Measurements from ENCODE around the gene TPP1.
A peak's percentile ranks its signal among the peaks of the same experiment; 100 is the strongest.

TPP1 gene

DNA sequence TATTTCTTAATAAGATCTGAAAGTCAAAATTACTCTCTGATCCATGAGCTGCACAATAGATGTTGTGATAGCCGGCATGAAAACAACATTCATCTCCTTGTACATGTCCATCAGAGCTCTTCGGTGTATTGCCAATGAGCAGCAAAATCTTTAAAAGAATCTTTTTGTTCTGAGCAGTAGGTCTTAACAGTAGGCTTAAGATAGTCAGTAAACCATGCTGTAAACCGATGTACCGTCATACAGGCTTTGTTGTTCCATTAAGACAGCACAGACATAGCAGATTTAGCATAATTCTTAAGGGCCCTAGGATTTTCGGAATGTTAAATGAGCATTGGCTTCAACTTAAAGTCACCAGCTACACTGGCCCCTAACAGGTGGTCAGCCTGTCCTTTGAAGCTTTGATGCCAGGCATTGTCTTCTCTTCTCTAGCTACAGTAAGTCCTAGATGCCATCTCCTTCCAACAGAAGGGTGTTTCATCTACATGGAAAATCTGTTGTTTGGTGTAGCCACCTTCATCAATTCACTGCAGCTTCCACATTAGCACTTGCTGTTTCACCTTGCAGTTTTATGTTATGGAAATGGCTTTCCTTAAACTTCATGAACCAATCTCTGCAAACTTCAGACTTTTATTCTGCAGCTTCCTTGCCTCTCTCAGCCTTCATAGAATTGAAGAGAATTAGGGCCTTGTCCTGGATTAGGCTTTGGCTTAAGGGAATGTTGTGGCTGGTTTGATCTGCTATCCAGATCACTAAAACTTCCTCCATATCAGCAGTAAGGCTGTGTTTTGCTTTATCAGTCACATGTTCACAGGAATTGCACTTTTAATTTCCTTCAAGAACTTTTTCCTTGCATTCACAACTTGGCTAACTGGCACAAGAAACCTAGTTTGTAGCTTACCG lies 44.2 kb downstream of the TPP1 start:
- no peak for DNase-seq (ENCODE audit: extremely low read depth, low read depth)
- TF ChIP-seq, protein P1, sequence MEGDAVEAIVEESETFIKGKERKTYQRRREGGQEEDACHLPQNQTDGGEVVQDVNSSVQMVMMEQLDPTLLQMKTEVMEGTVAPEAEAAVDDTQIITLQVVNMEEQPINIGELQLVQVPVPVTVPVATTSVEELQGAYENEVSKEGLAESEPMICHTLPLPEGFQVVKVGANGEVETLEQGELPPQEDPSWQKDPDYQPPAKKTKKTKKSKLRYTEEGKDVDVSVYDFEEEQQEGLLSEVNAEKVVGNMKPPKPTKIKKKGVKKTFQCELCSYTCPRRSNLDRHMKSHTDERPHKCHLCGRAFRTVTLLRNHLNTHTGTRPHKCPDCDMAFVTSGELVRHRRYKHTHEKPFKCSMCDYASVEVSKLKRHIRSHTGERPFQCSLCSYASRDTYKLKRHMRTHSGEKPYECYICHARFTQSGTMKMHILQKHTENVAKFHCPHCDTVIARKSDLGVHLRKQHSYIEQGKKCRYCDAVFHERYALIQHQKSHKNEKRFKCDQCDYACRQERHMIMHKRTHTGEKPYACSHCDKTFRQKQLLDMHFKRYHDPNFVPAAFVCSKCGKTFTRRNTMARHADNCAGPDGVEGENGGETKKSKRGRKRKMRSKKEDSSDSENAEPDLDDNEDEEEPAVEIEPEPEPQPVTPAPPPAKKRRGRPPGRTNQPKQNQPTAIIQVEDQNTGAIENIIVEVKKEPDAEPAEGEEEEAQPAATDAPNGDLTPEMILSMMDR (IDR thresholded peaks at IDR 0.05; ENCODE audit: low read depth, low read length) = no peak

- TF ChIP-seq, protein P1 (IDR thresholded peaks at IDR 0.05; ENCODE audit: low read depth, low read length) = no peak
- peak; percentile 25 for DNase-seq (ENCODE audit: extremely low read depth, low read depth)
These were observed 47.0 kb downstream of the TPP1 start for GRCh38 chr11:6572215-6572614.

GRCh38 chr11:6571434-6572008 lies 47.7 kb downstream of the TPP1 start:
- no peak for DNase-seq (ENCODE audit: extremely low read depth, low read depth)
- TF ChIP-seq, protein P1 (IDR thresholded peaks at IDR 0.05; ENCODE audit: low read depth, low read length) = no peak

GRCh38 chr11:6570691-6571427 lies 48.4 kb downstream of the TPP1 start:
- DNase-seq (ENCODE audit: extremely low read depth, low read depth) = no peak
- TF ChIP-seq, protein P1 (IDR thresholded peaks at IDR 0.05; ENCODE audit: low read depth, low read length) = no peak

GRCh38 chr11:6569706-6570105 lies 49.5 kb downstream of the TPP1 start:
- TF ChIP-seq, protein P1 (IDR thresholded peaks at IDR 0.05; ENCODE audit: low read depth, low read length) = no peak
- DNase-seq (ENCODE audit: extremely low read depth, low read depth) = no peak

DNA sequence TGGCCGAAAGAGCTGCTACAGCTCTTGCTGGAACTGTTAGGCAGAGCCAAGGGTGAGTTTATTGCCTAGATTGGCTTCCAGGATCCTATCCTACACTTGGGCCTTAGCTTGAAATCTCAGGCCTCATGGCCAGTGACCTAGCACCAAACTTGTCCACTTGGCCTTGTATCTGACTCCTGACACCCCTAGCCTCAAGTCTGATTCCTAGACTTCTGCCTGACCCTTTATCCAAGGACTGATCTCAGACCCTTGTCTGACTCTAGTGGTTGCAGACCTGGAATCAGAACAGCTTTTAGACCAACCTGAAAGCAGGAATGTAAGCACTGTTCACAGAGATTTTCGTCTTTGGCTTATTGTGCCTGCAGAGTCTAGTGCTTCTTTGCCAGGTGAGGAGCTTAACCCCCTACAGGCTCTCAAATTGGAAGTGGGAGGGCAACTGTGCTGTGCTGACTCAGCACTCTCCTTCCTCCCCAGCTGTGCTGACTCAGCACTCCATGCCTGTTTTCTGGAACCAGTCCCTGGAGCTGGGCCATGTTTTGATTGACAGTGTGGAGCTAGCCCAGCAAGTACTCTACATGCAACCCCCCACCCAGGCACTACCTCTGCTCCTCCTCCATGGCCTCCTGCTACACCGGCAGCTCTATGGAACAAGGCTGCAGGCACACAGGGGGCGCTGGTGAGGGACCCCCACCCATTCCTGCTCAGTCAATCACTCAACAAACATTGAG lies 50.9 kb downstream of the TPP1 start:
- peak; percentile 44 for DNase-seq (ENCODE audit: extremely low read depth, low read depth)
- TF ChIP-seq, protein P1 (IDR thresholded peaks at IDR 0.05; ENCODE audit: low read depth, low read length) = no peak; the same call in none of the 2 replicates
